ENCODE data around the gene PSEN2.
"Not testable (repeated sequence)": the region's sequence is repeated elsewhere in the genome, so short reads cannot be mapped to it uniquely, and the experiment has no call there.

Gene PSEN2

DNA sequence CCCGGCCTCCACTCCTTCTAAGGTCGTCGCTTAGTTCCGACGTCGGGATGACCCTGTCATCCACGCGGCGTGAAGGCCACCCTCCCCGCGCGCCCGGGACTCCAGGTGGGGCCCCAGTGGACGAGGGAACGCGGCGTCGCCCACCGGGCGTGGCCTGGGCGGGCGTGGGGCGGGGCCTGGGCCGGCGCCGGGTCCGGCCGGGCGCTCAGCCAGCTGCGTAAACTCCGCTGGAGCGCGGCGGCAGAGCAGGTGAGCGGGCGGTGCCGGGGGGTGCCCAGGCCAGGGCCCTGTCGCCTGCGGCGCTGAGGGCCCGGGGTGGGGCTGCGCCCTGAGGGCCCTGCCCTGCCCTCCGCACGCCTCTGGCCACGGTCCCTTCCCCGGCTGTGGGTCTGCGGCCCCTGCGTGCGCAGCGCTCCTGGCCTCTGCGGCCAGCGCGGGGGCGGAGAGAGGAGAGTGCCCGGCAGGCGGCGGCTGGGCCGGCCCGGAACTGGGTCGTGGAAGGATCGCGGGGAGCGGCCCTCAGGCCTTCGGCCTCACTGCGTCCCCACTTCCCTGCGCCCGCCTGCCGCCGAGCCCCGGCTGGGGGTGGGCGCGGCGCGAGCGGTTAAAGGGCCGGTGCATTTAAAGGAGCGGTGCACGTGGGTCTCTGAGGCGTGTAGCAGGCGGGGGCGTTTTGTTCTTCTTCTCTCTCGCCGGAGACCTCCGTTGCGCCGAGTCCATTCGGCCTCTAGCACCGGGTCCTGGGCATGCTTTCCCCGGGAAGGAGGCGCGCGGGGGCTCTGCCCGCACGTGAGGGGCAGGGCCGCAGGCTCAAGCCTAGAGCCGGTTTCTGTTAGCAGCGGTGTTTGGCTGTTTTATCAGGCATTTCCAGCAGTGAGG lies at the start of gene PSEN2:
TSS of gene PSEN2 (plus strand) at position 216 of the 879 bp plus-strand sequence. CDS start 11,292 bp downstream, outside the sequence.
- peak; percentile 3 to 23 for DNase-seq

DNA sequence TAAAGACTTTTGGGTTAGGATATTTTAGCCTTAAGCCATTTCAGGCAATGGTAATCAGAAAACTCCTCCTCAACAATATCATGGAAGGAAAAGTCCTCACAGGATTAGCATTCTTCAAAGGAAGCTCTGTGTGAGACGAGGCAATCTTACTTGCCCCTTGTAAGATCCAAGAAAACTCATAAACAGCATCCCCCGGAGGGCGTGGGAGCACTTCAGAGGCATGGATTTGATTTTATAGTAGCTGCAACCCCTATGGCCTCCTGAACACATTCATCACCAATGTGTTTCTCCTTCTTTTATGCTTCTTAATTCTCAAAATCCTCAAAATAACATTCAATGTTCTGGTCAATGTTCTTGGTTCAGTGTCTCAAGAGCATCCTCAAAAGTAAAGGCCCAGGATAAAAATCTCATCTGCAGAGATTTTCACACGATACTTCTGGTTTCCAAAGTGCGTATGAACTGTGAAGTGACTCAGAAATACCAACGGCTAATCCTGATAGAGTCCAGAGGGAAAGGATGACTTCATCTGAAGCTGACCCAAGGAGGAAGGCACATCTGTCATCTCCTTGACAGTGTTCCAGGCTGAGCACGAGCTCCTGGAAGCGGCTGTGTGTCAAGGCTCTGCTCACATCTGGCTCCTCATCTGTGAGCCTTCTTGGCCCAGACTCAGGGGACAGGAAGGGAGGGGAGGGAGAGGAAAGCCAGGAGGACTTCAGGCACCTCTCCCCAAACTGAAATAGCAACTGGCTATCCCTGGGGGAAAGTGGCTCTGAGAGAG lies 49.3 kb upstream of the PSEN2 start:
- DNase-seq, result no peak

- DNase-seq, result no peak
These were observed 48.7 kb upstream of the PSEN2 start for GRCh38 chr1:226821719-226822085.

DNA sequence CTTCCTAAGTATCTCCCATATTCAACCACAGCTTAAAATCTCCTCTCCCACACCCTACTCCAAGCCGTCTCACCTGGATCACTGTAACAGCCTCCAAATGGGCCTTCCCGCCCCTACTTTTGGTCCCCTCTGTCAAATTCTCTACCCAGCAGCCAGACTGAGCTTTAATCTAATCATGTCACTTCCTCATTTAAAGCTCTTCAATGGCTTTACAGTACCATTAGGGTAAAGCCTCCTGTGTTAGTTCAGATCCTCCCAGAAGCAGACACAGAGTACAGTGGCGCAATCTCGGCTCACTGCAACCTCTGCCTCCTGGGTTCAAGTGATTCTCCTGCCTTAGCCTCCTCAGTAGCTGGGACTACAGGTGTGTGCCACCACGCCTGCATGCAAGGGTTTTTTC lies 46.8 kb upstream of the PSEN2 start:
- DNase-seq, result peak; percentile 33 to 35

GRCh38 chr1:226825037-226825745 lies 45.2 kb upstream of the PSEN2 start:
- no peak for DNase-seq

GRCh38 chr1:226825746-226826100 lies 44.7 kb upstream of the PSEN2 start:
- DNase-seq, result no peak

- no peak for DNase-seq
These were observed 43.7 kb upstream of the PSEN2 start for GRCh38 chr1:226826479-226827261.

GRCh38 chr1:226827458-226827857 lies 43.0 kb upstream of the PSEN2 start:
- no peak for DNase-seq

DNA sequence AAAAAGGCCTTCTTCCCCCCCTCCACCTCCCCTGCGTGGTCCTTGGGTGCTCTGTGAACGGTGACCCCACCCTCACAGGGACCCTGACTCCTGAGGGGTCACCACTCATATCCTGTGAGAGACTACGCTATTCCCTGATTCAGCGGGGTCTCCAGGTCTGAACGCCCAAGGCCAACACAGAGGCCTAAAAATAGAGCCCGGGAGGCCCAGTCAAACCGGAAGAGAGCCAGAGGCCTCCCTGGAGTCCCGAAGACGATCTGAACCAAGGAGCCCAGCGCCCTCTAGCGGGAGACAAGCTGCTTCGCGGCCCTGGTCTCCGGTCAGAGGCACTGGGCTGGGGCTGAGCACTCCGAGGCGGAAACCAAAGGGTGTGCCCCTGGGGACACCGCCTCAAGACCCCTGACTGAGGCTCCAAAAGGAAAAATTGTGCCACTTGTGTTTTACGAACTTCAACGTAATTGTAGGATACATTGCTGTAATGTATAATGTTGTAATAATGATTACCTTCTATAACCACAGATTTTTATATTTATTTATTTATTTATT lies 42.4 kb upstream of the PSEN2 start:
- peak; percentile 84 to 89 for DNase-seq

- DNase-seq, result no peak
These were observed 41.3 kb upstream of the PSEN2 start for GRCh38 chr1:226829105-226829504.

DNA sequence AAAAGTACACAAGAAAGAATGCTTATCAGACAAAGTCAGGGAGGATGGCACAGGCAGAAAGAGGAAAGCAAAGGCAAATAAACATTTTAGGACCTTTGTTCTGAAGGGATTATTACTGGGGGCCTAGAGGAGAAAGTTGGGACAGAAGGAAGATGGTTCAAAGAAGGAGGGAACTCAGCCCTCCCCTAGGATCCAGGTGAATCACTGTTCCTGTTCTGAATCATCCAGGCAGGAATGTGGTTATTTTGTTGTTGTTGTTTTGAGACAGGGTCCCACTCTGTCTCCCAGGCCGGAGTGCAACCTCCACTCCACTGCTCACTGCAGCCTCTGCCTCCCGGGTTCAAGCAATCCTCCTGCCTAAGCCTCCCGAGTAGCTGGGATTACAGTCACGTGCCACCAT lies 38.5 kb upstream of the PSEN2 start:
- DNase-seq, result no peak

DNA sequence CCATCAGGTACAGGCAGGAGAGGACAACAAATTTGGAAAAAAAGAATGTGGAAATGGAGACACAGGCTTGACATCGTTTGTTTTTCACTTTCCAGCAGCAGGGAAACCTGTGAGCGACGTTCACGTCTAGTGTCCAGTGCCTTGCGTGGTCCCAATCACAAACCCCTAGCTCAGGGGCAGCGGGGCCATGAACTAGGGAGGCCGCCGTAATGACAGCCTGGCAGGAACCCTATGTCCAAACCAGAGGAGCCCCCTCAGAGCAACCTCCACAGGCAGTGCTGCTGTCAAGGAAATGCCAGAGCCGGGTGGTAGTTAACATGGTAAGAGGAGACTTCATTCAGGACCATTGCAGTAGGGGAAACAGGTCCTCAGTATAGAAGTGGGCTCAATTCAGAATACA lies 37.8 kb upstream of the PSEN2 start:
- no peak for DNase-seq

- not testable (repeated sequence) for DNase-seq
These were observed 36.2 kb upstream of the PSEN2 start for GRCh38 chr1:226834179-226834578.

DNA sequence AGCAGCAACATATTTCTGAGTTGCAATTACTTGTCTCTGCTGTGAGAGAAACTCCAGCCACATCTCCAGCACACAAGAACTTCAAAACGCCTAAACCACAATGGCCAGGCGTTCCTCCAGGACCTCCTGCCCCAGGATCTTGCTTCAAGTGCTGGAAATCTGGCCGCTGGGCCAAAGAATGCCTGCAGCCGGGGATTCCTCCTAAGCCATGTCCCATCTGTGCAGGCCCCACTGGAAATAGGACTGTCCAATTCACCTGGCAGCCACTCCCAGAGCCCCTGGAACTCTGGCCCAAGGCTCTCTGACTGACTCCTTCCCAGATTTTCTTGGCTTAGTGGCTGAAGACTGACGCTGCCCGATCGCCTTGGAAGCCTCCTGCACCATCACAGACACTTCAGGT lies 35.0 kb upstream of the PSEN2 start:
- DNase-seq, result not testable (repeated sequence)

DNA sequence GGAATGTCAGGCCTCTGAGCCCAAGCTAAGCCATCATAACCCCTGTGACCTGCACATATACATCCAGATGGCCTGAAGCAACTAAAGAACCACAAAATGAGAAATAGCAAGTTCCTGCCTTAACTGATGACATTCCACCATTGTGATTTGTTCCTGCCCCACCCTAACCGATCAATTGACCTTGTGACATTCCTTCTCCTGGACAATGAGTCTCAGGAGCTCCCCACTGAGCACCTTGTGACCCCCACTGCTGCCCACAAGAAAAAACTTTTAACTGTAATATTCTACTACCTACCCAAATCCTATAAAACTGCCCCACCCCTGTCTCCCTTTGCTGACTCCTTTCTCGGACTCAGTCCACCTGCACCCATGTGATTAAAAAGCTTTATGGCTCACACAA lies 32.5 kb upstream of the PSEN2 start:
- not testable (repeated sequence) for DNase-seq

GRCh38 chr1:226838456-226838855 lies 32.0 kb upstream of the PSEN2 start:
- DNase-seq, result no peak

DNA sequence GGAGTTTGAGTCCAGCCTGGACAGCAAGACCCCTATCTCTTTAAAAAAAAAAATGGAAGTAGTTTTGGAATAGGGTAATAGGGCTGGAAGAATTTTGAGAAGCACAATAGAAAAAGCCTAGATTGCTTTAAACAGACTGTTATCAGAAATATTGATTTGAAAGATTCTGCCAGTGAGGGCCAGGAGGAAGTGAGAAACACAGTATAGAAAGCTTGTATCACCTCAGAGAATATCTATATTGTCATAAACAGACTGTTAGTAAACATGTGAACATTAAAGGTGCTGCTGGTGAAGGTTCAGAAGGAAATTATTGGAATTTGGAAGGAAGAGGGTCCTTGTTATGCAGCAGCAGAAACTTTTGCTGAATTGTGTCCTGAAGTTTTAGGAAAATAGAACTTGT lies 24.8 kb upstream of the PSEN2 start:
- no peak for DNase-seq

GRCh38 chr1:226846786-226847185 lies 23.6 kb upstream of the PSEN2 start:
- DNase-seq, result no peak

- not testable (repeated sequence) for DNase-seq
These were observed 15.9 kb upstream of the PSEN2 start for GRCh38 chr1:226854548-226854947.

GRCh38 chr1:226862890-226863289 lies 7.5 kb upstream of the PSEN2 start:
- DNase-seq, result no peak

DNA sequence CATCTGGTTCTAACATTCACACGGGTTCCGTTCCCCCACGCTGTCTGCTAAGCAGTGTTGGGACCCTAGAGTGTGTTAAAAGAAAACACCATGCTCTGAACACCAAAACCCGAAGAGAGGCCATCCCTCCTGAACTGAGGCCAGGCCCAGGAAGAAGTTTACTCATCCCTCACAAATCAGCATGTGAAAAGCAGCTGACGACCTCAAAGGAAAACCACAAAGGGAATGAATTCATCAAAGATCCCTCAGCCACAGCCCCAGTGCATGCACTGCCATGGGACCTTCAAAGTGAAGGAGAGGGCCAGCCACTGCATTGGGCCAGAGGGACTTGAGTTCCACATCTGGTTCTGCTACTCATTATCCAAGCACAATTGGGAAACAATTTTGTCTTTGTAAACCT lies 7.0 kb upstream of the PSEN2 start:
- DNase-seq, result no peak

GRCh38 chr1:226864311-226864710 lies 6.1 kb upstream of the PSEN2 start:
- DNase-seq, result no peak

Measured in AML-193 (cell line).